HepG2 (cell line): ENCODE data around the gene TREX2.

Experiments
- CTCF ChIP-seq: sonication (generic); formaldehyde crosslinking; IDR thresholded peaks from 2 replicates; pipeline ENCODE4 v1.5.0; 2020; ENCODE audit warnings: mild to moderate bottlenecking, missing genetic modification reagents, moderate library complexity
- EZH2 ChIP-seq: conservative IDR thresholded peaks from 2 replicates; pipeline ENCODE4 v1.6.1; 2012; ENCODE audit warnings: mild to moderate bottlenecking, low read depth, low read length, moderate library complexity
- MTA3 ChIP-seq: sonication (generic); formaldehyde crosslinking; IDR thresholded peaks from 2 replicates; pipeline ENCODE4 v1.4.0; 2020; ENCODE audit warnings: missing genetic modification reagents
- PHF8 ChIP-seq: sonication (generic); formaldehyde crosslinking; IDR thresholded peaks from 2 replicates; pipeline ENCODE4 v1.5.0; 2020; ENCODE audit warnings: missing genetic modification reagents
- POLR2A ChIP-seq, 2 experiments: IDR thresholded peaks; 2 replicates each; pipeline ENCODE4 v1.6.1; 2011; ENCODE audit warnings: low read depth in 2 of 2, low read length in 2 of 2, mild to moderate bottlenecking in 1 of 2, moderate library complexity in 1 of 2; ENCODE audit not compliant: insufficient read depth in 1 of 2
- POLR2G ChIP-seq: fragments of 200-400 bp; formaldehyde crosslinking; IDR thresholded peaks from 2 replicates; pipeline ENCODE4 v1.6.1; 2018; ENCODE audit warnings: mild to moderate bottlenecking, low read depth, low read length, moderate library complexity
- PTBP1 ChIP-seq: fragments of 200-400 bp; formaldehyde crosslinking; IDR thresholded peaks from 2 replicates; pipeline ENCODE4 v1.6.1; 2018; ENCODE audit warnings: low read length, low read depth; ENCODE audit not compliant: poor library complexity, severe bottlenecking
- RAD21 ChIP-seq: fragments of 450-650 bp; formaldehyde crosslinking; IDR thresholded peaks from 2 replicates; pipeline ENCODE4 v1.5.0; 2020; ENCODE audit warnings: mild to moderate bottlenecking
- SETDB1 ChIP-seq: sonication (generic); formaldehyde crosslinking; IDR thresholded peaks from 2 replicates; pipeline ENCODE4 v1.5.1; 2020; ENCODE audit warnings: missing genetic modification reagents, mild to moderate bottlenecking, borderline replicate concordance
- U2AF2 ChIP-seq: fragments of 200-400 bp; formaldehyde crosslinking; IDR thresholded peaks from 2 replicates; pipeline ENCODE4 v1.6.1; 2017; ENCODE audit warnings: low read depth, mild to moderate bottlenecking, low read length
- ZBTB25 ChIP-seq: IDR thresholded peaks from 2 replicates; pipeline ENCODE4 v1.6.1; 2018; ENCODE audit warnings: missing genetic modification reagents
- ZNF672 ChIP-seq: sonication (generic); formaldehyde crosslinking; IDR thresholded peaks from 2 replicates; pipeline ENCODE4 v1.8.1; 2022; ENCODE audit warnings: missing genetic modification reagents

GRCh38 chrX:153456704-153457103 lies 10.8 kb upstream of the TREX2 start:
- TF ChIP-seq RAD21 (CRISPR knock-in tag) (no peak), MTA3 (CRISPR knock-in tag) (no peak), EZH2 (no peak), POLR2G (no peak), U2AF2 (no peak), ZBTB25 (no peak), POLR2A (IDR thresholded peaks at IDR 0.05; ENCODE audit: insufficient read depth in 1 of 2, low read depth in 2 of 2, low read length in 2 of 2) (no peak), SETDB1 (no peak), PHF8 (CRISPR knock-in tag) (no peak), CTCF (no peak), PTBP1 (no peak), ZNF672 (CRISPR knock-in tag) (no peak)
